HepG2 (cell line): Measurements from ENCODE around the gene MTA3. TPM values are rescaled to one million over a fixed set of nuclear protein-coding genes. Genes with fewer than 3 reads are reported as not detected.

Experiments
- AHR ChIP-seq: IDR thresholded peaks from 2 replicates; pipeline ENCODE4 v1.6.1; 2018; ENCODE audit warnings: missing genetic modification reagents, missing compliant biosample characterization
- CREM ChIP-seq, 2 experiments: sonication (generic) in 1 of 2; formaldehyde crosslinking in 1 of 2; IDR thresholded peaks; 2 replicates each; pipeline versions ENCODE4 v1.4.0 to v1.6.1; 2016 to 2020; ENCODE audit warnings: antibody characterized with exemption in 1 of 2, mild to moderate bottlenecking in 1 of 2, missing genetic modification reagents in 1 of 2
- ELF3 ChIP-seq: IDR thresholded peaks from 2 replicates; pipeline ENCODE4 v1.6.1; 2016; ENCODE audit warnings: missing genetic modification reagents, missing compliant biosample characterization
- EP300 ChIP-seq, 3 experiments: sonication (generic) in 1 of 3; formaldehyde crosslinking in 1 of 3; IDR thresholded peaks; 2 replicates each; pipeline versions ENCODE4 v1.5.1 to v1.6.1; 2011 to 2020; ENCODE audit warnings: low read depth in 2 of 3, low read length in 2 of 3, borderline replicate concordance in 1 of 3, improper control_type of control experiment in 1 of 3, mild to moderate bottlenecking in 1 of 3, missing genetic modification reagents in 1 of 3, moderate library complexity in 1 of 3
- FOXC1 ChIP-seq: sonication (generic); formaldehyde crosslinking; IDR thresholded peaks from 2 replicates; pipeline ENCODE4 v1.8.0; 2022; ENCODE audit warnings: mild to moderate bottlenecking, missing genetic modification reagents, borderline replicate concordance
- HDAC2 ChIP-seq: sonication (generic); formaldehyde crosslinking; IDR thresholded peaks from 2 replicates; pipeline ENCODE4 v1.4.0; 2020; ENCODE audit warnings: missing genetic modification reagents
- HIVEP1 ChIP-seq: sonication (generic); formaldehyde crosslinking; IDR thresholded peaks from 2 replicates; pipeline ENCODE4 v1.4.0; 2020; ENCODE audit warnings: mild to moderate bottlenecking, missing genetic modification reagents
- MYC ChIP-seq: sonication (generic); formaldehyde crosslinking; IDR thresholded peaks from 2 replicates; pipeline ENCODE4 v1.9.0; 2021; ENCODE audit warnings: missing genetic modification reagents, borderline replicate concordance
- NAIF1 ChIP-seq: sonication (generic); formaldehyde crosslinking; IDR thresholded peaks from 2 replicates; pipeline ENCODE4 v1.5.0; 2020; ENCODE audit warnings: mild to moderate bottlenecking, missing genetic modification reagents, borderline replicate concordance
- PHF8 ChIP-seq: sonication (generic); formaldehyde crosslinking; IDR thresholded peaks from 2 replicates; pipeline ENCODE4 v1.5.0; 2020; ENCODE audit warnings: missing genetic modification reagents
- PTBP1 ChIP-seq: fragments of 200-400 bp; formaldehyde crosslinking; IDR thresholded peaks from 2 replicates; pipeline ENCODE4 v1.6.1; 2018; ENCODE audit warnings: low read length, low read depth; ENCODE audit not compliant: poor library complexity, severe bottlenecking
- SIN3A ChIP-seq: IDR thresholded peaks from 2 replicates; pipeline ENCODE4 v1.6.1; 2011; ENCODE audit warnings: low read depth, mild to moderate bottlenecking, control low read depth, low read length, borderline replicate concordance
- SRY ChIP-seq: sonication (generic); formaldehyde crosslinking; IDR thresholded peaks from 2 replicates; pipeline ENCODE4 v1.8.0; 2022; ENCODE audit warnings: mild to moderate bottlenecking, missing genetic modification reagents
- ZC3H13 ChIP-seq: sonication (generic); formaldehyde crosslinking; IDR thresholded peaks from 2 replicates; pipeline ENCODE4 v1.8.1; 2023; ENCODE audit warnings: mild to moderate bottlenecking, missing genetic modification reagents, moderate library complexity
- ZNF569 ChIP-seq: sonication (generic); formaldehyde crosslinking; IDR thresholded peaks from 2 replicates; pipeline ENCODE4 v1.5.0; 2020; ENCODE audit warnings: mild to moderate bottlenecking, missing genetic modification reagents, moderate library complexity, borderline replicate concordance
- polyA plus RNA-seq, 8 experiments: library from polyadenylated mRNA; depleted of rRNA in 3 of 8; stranded (reverse) in 7 of 8; unstranded in 1 of 8; fragments of >200 nt; fragmentation: Illumina TruSeq in 4 of 8; extraction: Trizol in 4 of 8; gene quantifications; 2 replicates each; pipeline versions ENCODE4 v1.2.1 to v1.2.3, GENCODE V29; 2011 to 2016; ENCODE audit warnings: low read depth in 4 of 8, missing spikeins in 1 of 8, mixed read lengths in 1 of 8; ENCODE audit not compliant: insufficient read depth in 1 of 8
- total RNA-seq, 5 experiments: library from RNA; depleted of rRNA; stranded (reverse); fragments of >200 nt; fragmentation: Illumina TruSeq; extraction: Trizol; gene quantifications; 2 replicates each; pipeline ENCODE4 v1.2.3, GENCODE V29; 2016; ENCODE audit warnings: low read depth in 1 of 5
- TF ChIP-seq, protein P1 (sequence below): sonication (generic); formaldehyde crosslinking; IDR thresholded peaks from 2 replicates; pipeline ENCODE4 v1.5.1; 2020; ENCODE audit warnings: mild to moderate bottlenecking, missing genetic modification reagents, borderline replicate concordance
- TF ChIP-seq, protein P2 (sequence below): sonication (generic); formaldehyde crosslinking; IDR thresholded peaks from 2 replicates; pipeline ENCODE4 v1.4.0; 2020; ENCODE audit warnings: mild to moderate bottlenecking, low read depth, missing genetic modification reagents
- TF ChIP-seq, protein P3 (sequence below): IDR thresholded peaks from 2 replicates; pipeline ENCODE4 v1.6.1; 2016; ENCODE audit warnings: mild to moderate bottlenecking
- TF ChIP-seq, protein P4 (sequence below): IDR thresholded peaks from 2 replicates; pipeline ENCODE4 v1.6.1; 2012; ENCODE audit warnings: inconsistent platforms
- TF ChIP-seq, protein P5 (sequence below): IDR thresholded peaks from 2 replicates; pipeline ENCODE4 v1.6.1; 2016; ENCODE audit warnings: missing compliant biosample characterization, missing genetic modification reagents, borderline replicate concordance
- TF ChIP-seq, protein P6 (sequence below): sonication (generic); formaldehyde crosslinking; IDR thresholded peaks from 2 replicates; pipeline ENCODE4 v1.5.1; 2020; ENCODE audit warnings: mild to moderate bottlenecking, moderate library complexity, missing genetic modification reagents

MTA3 gene
- total and polyA plus RNA-seq, 2 of the 13 experiments (the other 11 are each of a cell fraction or from before 2014, with no cell fraction given): 48.8 to 77.8 TPM

DNA sequence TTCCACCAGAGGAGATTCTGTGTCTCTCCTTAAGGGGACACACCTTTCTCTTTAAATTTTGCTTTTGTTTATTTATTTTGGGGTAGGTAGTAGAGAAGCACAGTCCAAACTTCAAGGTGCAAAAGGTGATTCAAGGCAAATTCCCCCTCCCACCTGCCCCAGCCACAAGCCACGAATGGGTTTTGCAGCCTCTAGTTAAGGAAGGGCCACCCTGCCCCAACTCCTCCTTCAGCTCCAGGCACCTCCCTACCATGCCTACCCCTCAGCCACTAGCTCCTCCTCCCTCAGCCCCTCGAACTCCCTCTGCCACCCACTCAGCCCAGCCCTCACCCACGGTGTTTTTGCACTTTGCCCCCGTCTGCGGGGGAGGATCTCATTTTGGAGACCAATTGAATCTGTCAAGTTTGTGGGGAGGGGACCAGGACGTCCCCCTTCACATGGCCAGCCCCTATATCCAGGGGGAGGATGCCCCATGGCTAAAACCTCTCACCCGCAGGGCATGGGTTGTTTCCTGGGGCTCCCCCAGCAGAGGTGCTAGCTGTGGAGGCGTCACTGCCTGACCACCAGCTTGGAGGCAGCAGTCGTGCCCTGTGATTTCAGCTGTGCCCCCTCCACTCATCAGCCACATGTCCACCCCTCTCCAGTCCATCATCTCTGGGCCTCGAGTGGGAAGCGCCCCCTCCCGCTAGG lies 219.5 kb downstream of the MTA3 start (continued):
- TF ChIP-seq, protein P1, sequence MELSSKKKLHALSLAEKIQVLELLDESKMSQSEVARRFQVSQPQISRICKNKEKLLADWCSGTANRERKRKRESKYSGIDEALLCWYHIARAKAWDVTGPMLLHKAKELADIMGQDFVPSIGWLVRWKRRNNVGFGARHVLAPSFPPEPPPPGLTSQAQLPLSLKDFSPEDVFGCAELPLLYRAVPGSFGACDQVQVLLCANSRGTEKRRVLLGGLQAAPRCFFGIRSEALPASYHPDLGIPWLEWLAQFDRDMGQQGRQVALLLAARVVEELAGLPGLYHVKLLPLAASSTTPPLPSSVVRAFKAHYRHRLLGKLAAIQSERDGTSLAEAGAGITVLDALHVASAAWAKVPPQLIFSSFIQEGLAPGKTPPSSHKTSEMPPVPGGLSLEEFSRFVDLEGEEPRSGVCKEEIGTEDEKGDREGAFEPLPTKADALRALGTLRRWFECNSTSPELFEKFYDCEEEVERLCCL (CRISPR knock-in tag): no peak
- TF ChIP-seq SIN3A: no peak
- peak; percentile 33; the same call in 1 of the 2 replicates for TF ChIP-seq CREM (IDR thresholded peaks at IDR 0.05)
- no peak for TF ChIP-seq CREM (CRISPR knock-in tag; IDR thresholded peaks at IDR 0.05)
- peak; percentile 30; the same call in 1 of the 2 replicates for TF ChIP-seq HDAC2
- TF ChIP-seq PHF8 (CRISPR knock-in tag): no peak
- TF ChIP-seq MYC (CRISPR knock-in tag): no peak
- TF ChIP-seq, protein P2, sequence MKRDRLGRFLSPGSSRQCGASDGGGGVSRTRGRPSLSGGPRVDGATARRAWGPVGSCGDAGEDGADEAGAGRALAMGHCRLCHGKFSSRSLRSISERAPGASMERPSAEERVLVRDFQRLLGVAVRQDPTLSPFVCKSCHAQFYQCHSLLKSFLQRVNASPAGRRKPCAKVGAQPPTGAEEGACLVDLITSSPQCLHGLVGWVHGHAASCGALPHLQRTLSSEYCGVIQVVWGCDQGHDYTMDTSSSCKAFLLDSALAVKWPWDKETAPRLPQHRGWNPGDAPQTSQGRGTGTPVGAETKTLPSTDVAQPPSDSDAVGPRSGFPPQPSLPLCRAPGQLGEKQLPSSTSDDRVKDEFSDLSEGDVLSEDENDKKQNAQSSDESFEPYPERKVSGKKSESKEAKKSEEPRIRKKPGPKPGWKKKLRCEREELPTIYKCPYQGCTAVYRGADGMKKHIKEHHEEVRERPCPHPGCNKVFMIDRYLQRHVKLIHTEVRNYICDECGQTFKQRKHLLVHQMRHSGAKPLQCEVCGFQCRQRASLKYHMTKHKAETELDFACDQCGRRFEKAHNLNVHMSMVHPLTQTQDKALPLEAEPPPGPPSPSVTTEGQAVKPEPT (CRISPR knock-in tag): 0 out of 2 replicates have a peak, but pooled peaks have one; percentile 72
- TF ChIP-seq, protein P3, sequence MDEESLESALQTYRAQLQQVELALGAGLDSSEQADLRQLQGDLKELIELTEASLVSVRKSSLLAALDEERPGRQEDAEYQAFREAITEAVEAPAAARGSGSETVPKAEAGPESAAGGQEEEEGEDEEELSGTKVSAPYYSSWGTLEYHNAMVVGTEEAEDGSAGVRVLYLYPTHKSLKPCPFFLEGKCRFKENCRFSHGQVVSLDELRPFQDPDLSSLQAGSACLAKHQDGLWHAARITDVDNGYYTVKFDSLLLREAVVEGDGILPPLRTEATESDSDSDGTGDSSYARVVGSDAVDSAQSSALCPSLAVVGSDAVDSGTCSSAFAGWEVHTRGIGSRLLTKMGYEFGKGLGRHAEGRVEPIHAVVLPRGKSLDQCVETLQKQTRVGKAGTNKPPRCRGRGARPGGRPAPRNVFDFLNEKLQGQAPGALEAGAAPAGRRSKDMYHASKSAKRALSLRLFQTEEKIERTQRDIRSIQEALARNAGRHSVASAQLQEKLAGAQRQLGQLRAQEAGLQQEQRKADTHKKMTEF (CRISPR knock-in tag): no peak
- TF ChIP-seq EP300 (IDR thresholded peaks at IDR 0.05; ENCODE audit: low read depth in 2 of 2, low read length in 2 of 2): peak in 1 of 2 experiments; percentile 43; a peak in 2 of 4 replicates
- 0 out of 2 replicates have a peak, but pooled peaks have one; percentile 8 for TF ChIP-seq EP300 (CRISPR knock-in tag; IDR thresholded peaks at IDR 0.05; ENCODE audit: borderline replicate concordance)
- no peak for TF ChIP-seq ZNF569 (CRISPR knock-in tag)
- TF ChIP-seq ELF3 (CRISPR knock-in tag): no peak
- TF ChIP-seq FOXC1: peak; percentile 46; the same call in 1 of the 2 replicates
- TF ChIP-seq AHR (CRISPR knock-in tag): no peak
- TF ChIP-seq, protein P4, sequence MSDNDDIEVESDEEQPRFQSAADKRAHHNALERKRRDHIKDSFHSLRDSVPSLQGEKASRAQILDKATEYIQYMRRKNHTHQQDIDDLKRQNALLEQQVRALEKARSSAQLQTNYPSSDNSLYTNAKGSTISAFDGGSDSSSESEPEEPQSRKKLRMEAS: no peak
- no peak for TF ChIP-seq PTBP1
- peak; percentile 53; the same call in 1 of the 2 replicates for TF ChIP-seq ZC3H13
- TF ChIP-seq SRY (CRISPR knock-in tag): no peak
- TF ChIP-seq HIVEP1 (CRISPR knock-in tag): no peak
- TF ChIP-seq, protein P5, sequence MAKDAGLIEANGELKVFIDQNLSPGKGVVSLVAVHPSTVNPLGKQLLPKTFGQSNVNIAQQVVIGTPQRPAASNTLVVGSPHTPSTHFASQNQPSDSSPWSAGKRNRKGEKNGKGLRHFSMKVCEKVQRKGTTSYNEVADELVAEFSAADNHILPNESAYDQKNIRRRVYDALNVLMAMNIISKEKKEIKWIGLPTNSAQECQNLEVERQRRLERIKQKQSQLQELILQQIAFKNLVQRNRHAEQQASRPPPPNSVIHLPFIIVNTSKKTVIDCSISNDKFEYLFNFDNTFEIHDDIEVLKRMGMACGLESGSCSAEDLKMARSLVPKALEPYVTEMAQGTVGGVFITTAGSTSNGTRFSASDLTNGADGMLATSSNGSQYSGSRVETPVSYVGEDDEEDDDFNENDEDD (CRISPR knock-in tag): no peak
- TF ChIP-seq NAIF1: no peak
- TF ChIP-seq, protein P6, sequence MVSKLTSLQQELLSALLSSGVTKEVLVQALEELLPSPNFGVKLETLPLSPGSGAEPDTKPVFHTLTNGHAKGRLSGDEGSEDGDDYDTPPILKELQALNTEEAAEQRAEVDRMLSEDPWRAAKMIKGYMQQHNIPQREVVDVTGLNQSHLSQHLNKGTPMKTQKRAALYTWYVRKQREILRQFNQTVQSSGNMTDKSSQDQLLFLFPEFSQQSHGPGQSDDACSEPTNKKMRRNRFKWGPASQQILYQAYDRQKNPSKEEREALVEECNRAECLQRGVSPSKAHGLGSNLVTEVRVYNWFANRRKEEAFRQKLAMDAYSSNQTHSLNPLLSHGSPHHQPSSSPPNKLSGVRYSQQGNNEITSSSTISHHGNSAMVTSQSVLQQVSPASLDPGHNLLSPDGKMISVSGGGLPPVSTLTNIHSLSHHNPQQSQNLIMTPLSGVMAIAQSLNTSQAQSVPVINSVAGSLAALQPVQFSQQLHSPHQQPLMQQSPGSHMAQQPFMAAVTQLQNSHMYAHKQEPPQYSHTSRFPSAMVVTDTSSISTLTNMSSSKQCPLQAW (CRISPR knock-in tag): no peak
